H9 (cell line): ENCODE data around the gene WBP1. TPM values are rescaled to one million over a fixed set of nuclear protein-coding genes. Genes with fewer than 3 reads are reported as not detected.

Source experiments
- DNase-seq: peaks from one replicate; pipeline ENCODE4 v3.0.0-alpha.2; 2017
- H2AFZ ChIP-seq: one replicate; pipeline ENCODE4 v1.6.1; 2013; ENCODE audit warnings: mild to moderate bottlenecking, low read length, control low read depth, moderate library complexity
- H2AK5ac ChIP-seq: 2 replicates; pipeline ENCODE4 v1.6.1; 2013; ENCODE audit warnings: low read length, control low read depth, mixed read lengths; ENCODE audit not compliant: insufficient read length
- H2BK120ac ChIP-seq: one replicate; pipeline ENCODE4 v1.6.1; 2013; ENCODE audit warnings: low read depth, mild to moderate bottlenecking, low read length, control low read depth, inconsistent platforms; ENCODE audit not compliant: poor library complexity, severe bottlenecking
- H2BK12ac ChIP-seq: 2 replicates; pipeline ENCODE4 v1.6.1; 2013; ENCODE audit warnings: low read length, control low read depth, mixed read lengths, low read depth; ENCODE audit not compliant: insufficient read length
- H2BK15ac ChIP-seq: 2 replicates; pipeline ENCODE4 v1.6.1; 2013; ENCODE audit warnings: low read depth, low read length, control low read depth
- H2BK20ac ChIP-seq: one replicate; pipeline ENCODE4 v1.6.1; 2013; ENCODE audit warnings: low read depth, mild to moderate bottlenecking, low read length, control low read depth, inconsistent platforms; ENCODE audit not compliant: poor library complexity, severe bottlenecking
- H2BK5ac ChIP-seq: 2 replicates; pipeline ENCODE4 v1.6.1; 2013; ENCODE audit warnings: low read length, control low read depth, mixed read lengths; ENCODE audit not compliant: insufficient read length
- H3K14ac ChIP-seq: 2 replicates; pipeline ENCODE4 v1.6.1; 2013; ENCODE audit warnings: low read length, control low read depth; ENCODE audit not compliant: insufficient read depth
- H3K18ac ChIP-seq: 2 replicates; pipeline ENCODE4 v1.6.1; 2013; ENCODE audit warnings: low read depth, mild to moderate bottlenecking, mixed read lengths, low read length, control low read depth; ENCODE audit not compliant: insufficient read length
- H3K23ac ChIP-seq: 2 replicates; pipeline ENCODE4 v1.6.1; 2013; ENCODE audit warnings: low read length, control low read depth, mixed read lengths, low read depth; ENCODE audit not compliant: insufficient read length
- H3K23me2 ChIP-seq: 2 replicates; pipeline ENCODE4 v1.6.1; 2013; ENCODE audit warnings: low read depth, mild to moderate bottlenecking, mixed read lengths, low read length, control low read depth; ENCODE audit not compliant: insufficient read length, poor library complexity, severe bottlenecking
- H3K27ac ChIP-seq: 2 replicates; pipeline ENCODE4 v1.5.1; 2013; ENCODE audit warnings: low read length, control low read depth, mixed read lengths, low read depth; ENCODE audit not compliant: insufficient read length
- H3K27me3 ChIP-seq: 2 replicates; pipeline ENCODE4 v1.6.1; 2013; ENCODE audit warnings: low read length, control low read depth, inconsistent platforms; ENCODE audit not compliant: insufficient read depth
- H3K4ac ChIP-seq: 2 replicates; pipeline ENCODE4 v1.6.1; 2013; ENCODE audit warnings: low read depth, mild to moderate bottlenecking, control low read depth, inconsistent platforms, low read length, moderate library complexity
- H3K4me1 ChIP-seq: 2 replicates; pipeline ENCODE4 v1.6.1; 2013; ENCODE audit warnings: low read length, control low read depth, inconsistent platforms; ENCODE audit not compliant: insufficient read depth
- H3K4me2 ChIP-seq: 2 replicates; pipeline ENCODE4 v1.6.1; 2013; ENCODE audit warnings: low read length, control low read depth, mixed read lengths; ENCODE audit not compliant: insufficient read length, insufficient read depth
- H3K56ac ChIP-seq: 2 replicates; pipeline ENCODE4 v1.6.1; 2013; ENCODE audit warnings: low read depth, mild to moderate bottlenecking, mixed read lengths, low read length, control low read depth; ENCODE audit not compliant: insufficient read length
- H3K79me1 ChIP-seq: 2 replicates; pipeline ENCODE4 v1.6.1; 2013; ENCODE audit warnings: low read depth, mild to moderate bottlenecking, moderate library complexity, low read length, control low read depth, inconsistent platforms; ENCODE audit not compliant: insufficient read depth, poor library complexity, severe bottlenecking
- H3K79me2 ChIP-seq: 2 replicates; pipeline ENCODE4 v1.6.1; 2013; ENCODE audit warnings: low read length, control low read depth, inconsistent platforms; ENCODE audit not compliant: insufficient read depth
- H3K9ac ChIP-seq: 2 replicates; pipeline ENCODE4 v1.6.1; 2013; ENCODE audit warnings: low read length, control low read depth, mixed read lengths; ENCODE audit not compliant: insufficient read length; ENCODE audit errors: extremely low read depth
- H3K9me3 ChIP-seq: one replicate; pipeline ENCODE4 v1.6.1; 2013; ENCODE audit warnings: low read depth, low read length, inconsistent platforms; ENCODE audit not compliant: control insufficient read depth
- H3T11ph ChIP-seq: one replicate; pipeline ENCODE4 v1.6.1; 2013; ENCODE audit warnings: mild to moderate bottlenecking, low read length, control low read depth, inconsistent platforms
- H4K20me1 ChIP-seq: one replicate; pipeline ENCODE4 v1.6.1; 2013; ENCODE audit not compliant: control insufficient read depth, insufficient read length, insufficient read depth
- H4K5ac ChIP-seq: 2 replicates; pipeline ENCODE4 v1.6.1; 2013; ENCODE audit warnings: low read depth, mild to moderate bottlenecking, mixed read lengths, low read length, control low read depth; ENCODE audit not compliant: insufficient read length
- H4K8ac ChIP-seq: replicated peaks from 2 replicates; pipeline ENCODE4 v1.6.1; 2013; ENCODE audit warnings: low read length, control low read depth, mixed read lengths, low read depth; ENCODE audit not compliant: insufficient read length
- H4K91ac ChIP-seq: 2 replicates; pipeline ENCODE4 v1.6.1; 2013; ENCODE audit warnings: low read depth, mild to moderate bottlenecking, moderate library complexity, mixed read lengths, low read length, control low read depth; ENCODE audit not compliant: insufficient read length
- H3K27ac Mint-ChIP-seq, 3 experiments: 2 replicates in 2 of 3; 3 replicates in 1 of 3; pipeline ENCODE4 v1.8.0; 2020 to 2021; ENCODE audit warnings: mixed read lengths in 3 of 3, mild to moderate bottlenecking in 1 of 3, moderate library complexity in 1 of 3
- H3K27me3 Mint-ChIP-seq: 2 replicates; pipeline ENCODE4 v1.8.0; 2021; ENCODE audit warnings: low read depth, mild to moderate bottlenecking, moderate library complexity, mixed read lengths
- H3K36me3 Mint-ChIP-seq, 3 experiments: 2 replicates in 2 of 3; 3 replicates in 1 of 3; pipeline ENCODE4 v1.8.0; 2020 to 2021; ENCODE audit warnings: low read depth in 3 of 3, mixed read lengths in 3 of 3; ENCODE audit not compliant: insufficient read depth in 1 of 3
- H3K4me1 Mint-ChIP-seq, 2 experiments: 2 replicates each; pipeline ENCODE4 v1.8.0; 2020; ENCODE audit warnings: mixed read lengths in 2 of 2
- H3K4me3 Mint-ChIP-seq, 2 experiments: 2 replicates in 1 of 2; 3 replicates in 1 of 2; pipeline ENCODE4 v1.8.0; 2020 to 2021; ENCODE audit warnings: mild to moderate bottlenecking in 2 of 2, mixed read lengths in 2 of 2, moderate library complexity in 1 of 2
- H3K9me3 Mint-ChIP-seq, 2 experiments: 2 replicates in 1 of 2; 3 replicates in 1 of 2; pipeline ENCODE4 v1.8.0; 2020; ENCODE audit warnings: mild to moderate bottlenecking in 2 of 2, mixed read lengths in 2 of 2, moderate library complexity in 1 of 2
- CTCF ChIP-seq: fragments of 200-600 bp; sonication (generic); conservative IDR thresholded peaks from 3 replicates; pipeline ENCODE4 v1.8.0; 2021; ENCODE audit warnings: antibody characterized with exemption, mild to moderate bottlenecking
- WGBS: extraction: QIAGEN DNeasy Blood & Tissue Kit; methylation state at CpG from one replicate; pipeline ENCODE4 v1.1.7; 2013; ENCODE audit warnings: missing lambda C conversion rate, low lambda C conversion rate, mixed read lengths; ENCODE audit not compliant: insufficient read length; ENCODE audit errors: extremely low coverage; 5-methylcytosine and 5-hydroxymethylcytosine counted together
- total RNA-seq: library from RNA; stranded (reverse); gene quantifications from 2 replicates; pipeline ENCODE4 v1.2.1, GENCODE V29; 2021

Gene WBP1
- total RNA-seq, 1 experiment from 2014 or later: 82.1 TPM

DNA sequence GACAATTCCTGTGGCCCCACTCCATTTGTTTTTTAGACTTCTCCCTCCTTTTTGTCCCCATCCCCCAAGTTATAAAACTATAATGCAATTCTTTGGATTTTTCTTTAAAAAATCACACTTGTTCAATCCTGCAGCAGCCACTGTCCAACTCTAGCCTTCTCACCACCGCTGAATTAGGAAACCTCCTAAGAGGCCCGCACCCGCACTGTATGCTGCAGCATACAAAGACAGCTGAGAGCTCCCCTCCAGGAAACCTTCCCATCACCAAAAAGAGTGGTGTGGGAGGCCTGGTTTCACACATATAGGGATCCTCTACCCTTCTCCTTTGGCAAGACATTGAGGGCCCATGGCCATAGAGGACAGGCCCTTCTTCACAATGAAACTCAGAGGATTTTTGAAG lies 46.4 kb downstream of the WBP1 start:
- Histone ChIP-seq H3K23ac (no peak overlapping the region), H3K79me2 (no peaks in the 10 kb centered on the region), H3K18ac (no peak overlapping the region), H2BK5ac (no peak overlapping the region), H3K23me2 (peaks cover 25% of the 10 kb centered on the region), H3K9ac (no peak overlapping the region), H3K4me2 (no peak overlapping the region), H2BK15ac (no peak overlapping the region), H2AK5ac (no peak overlapping the region), H3K79me1 (no peaks in the 10 kb centered on the region), H2BK120ac (no peak overlapping the region), H4K8ac (no peak overlapping the region), H2BK20ac (no peak overlapping the region), H3K9me3 (no peaks in the 10 kb centered on the region), H3K56ac (no peak overlapping the region), H4K5ac (no peak overlapping the region), H3K14ac (no peak overlapping the region), H4K20me1 (no peaks in the 10 kb centered on the region), H2AFZ (no peak overlapping the region), H3K4me1 (peaks cover 4% of the 10 kb centered on the region; the same call in 1 of the 2 replicates), H3T11ph (no peak overlapping the region), H3K27ac (no peak overlapping the region), H4K91ac (no peak overlapping the region), H3K4ac (no peak overlapping the region), H3K27me3 (peaks cover 56% of the 10 kb centered on the region), H2BK12ac (no peak overlapping the region)
- TF ChIP-seq CTCF: no peak
- H3K27me3 Mint-ChIP-seq: peaks cover 79% of the 10 kb centered on the region
- DNase-seq: no peak
- H3K4me1 Mint-ChIP-seq: peaks cover 56 to 63% of the 10 kb centered on the region in 2 experiments
- H3K27ac Mint-ChIP-seq: no peak overlapping the region
- peaks cover 24 to 33% (median 24%) of the 10 kb centered on the region in 3 experiments for H3K36me3 Mint-ChIP-seq
- H3K9me3 Mint-ChIP-seq: peaks cover 3 to 5% of the 10 kb centered on the region in 2 experiments; a peak in 3 of 5 replicates
- H3K4me3 Mint-ChIP-seq: peak overlapping the region in 1 of 2 experiments; percentile 85; a peak in 3 of 5 replicates
- WGBS: no CpG with 5 or more reads among the region's 3 CpGs
